MM.1S (cell line): ENCODE results near the gene TLCD3B.

Experiments used
- DNase-seq: peaks from one replicate; pipeline ENCODE4 v3.0.0-alpha.2; 2015
- H2AFZ ChIP-seq: fragments of 300-600 bp; sonication (generic); 2 replicates; pipeline ENCODE4 v1.6.0; 2016; ENCODE audit warnings: antibody characterized with exemption, low read length
- H3F3A ChIP-seq: fragments of 300-600 bp; sonication (generic); 2 replicates; pipeline ENCODE4 v1.6.1; 2016; ENCODE audit warnings: mild to moderate bottlenecking, antibody characterized with exemption, low read length, moderate library complexity, mixed read lengths; ENCODE audit not compliant: insufficient read depth
- H3K27ac ChIP-seq: fragments of 300-600 bp; sonication (generic); 2 replicates; pipeline ENCODE4 v1.5.1; 2016; ENCODE audit warnings: mild to moderate bottlenecking, low read length
- H3K27me3 ChIP-seq: fragments of 300-600 bp; sonication (generic); replicated peaks from 2 replicates; pipeline ENCODE4 v1.6.0; 2016; ENCODE audit warnings: low read length; ENCODE audit not compliant: insufficient read depth
- H3K36me3 ChIP-seq: fragments of 300-600 bp; sonication (generic); replicated peaks from 2 replicates; pipeline ENCODE4 v1.6.1; 2016; ENCODE audit warnings: mild to moderate bottlenecking, low read length, mixed read lengths; ENCODE audit not compliant: insufficient read depth
- H3K4me1 ChIP-seq: fragments of 300-600 bp; sonication (generic); 2 replicates; pipeline ENCODE4 v1.6.1; 2016; ENCODE audit warnings: low read length, mixed read lengths
- H3K4me2 ChIP-seq: fragments of 300-600 bp; sonication (generic); 2 replicates; pipeline ENCODE4 v1.6.0; 2016; ENCODE audit warnings: low read depth, low read length
- H3K4me3 ChIP-seq: fragments of 300-600 bp; sonication (generic); 2 replicates; pipeline ENCODE4 v1.5.1; 2016; ENCODE audit warnings: low read length, mixed read lengths
- H3K79me2 ChIP-seq: fragments of 300-600 bp; sonication (generic); 2 replicates; pipeline ENCODE4 v1.6.1; 2016; ENCODE audit warnings: mixed run types, low read length, mixed read lengths
- H3K9ac ChIP-seq: fragments of 300-600 bp; sonication (generic); 2 replicates; pipeline ENCODE4 v1.6.1; 2016; ENCODE audit warnings: low read length, mixed read lengths
- H3K9me2 ChIP-seq: fragments of 300-600 bp; sonication (generic); replicated peaks from 2 replicates; pipeline ENCODE4 v1.6.1; 2016; ENCODE audit warnings: mild to moderate bottlenecking, low read length, mixed read lengths; ENCODE audit not compliant: insufficient read depth
- H3K9me3 ChIP-seq: fragments of 300-600 bp; sonication (generic); replicated peaks from 2 replicates; pipeline ENCODE4 v1.6.1; 2016; ENCODE audit warnings: mild to moderate bottlenecking, low read length, mixed read lengths; ENCODE audit not compliant: insufficient read depth
- H4K20me1 ChIP-seq: fragments of 300-600 bp; sonication (generic); 2 replicates; pipeline ENCODE4 v1.6.1; 2016; ENCODE audit warnings: mild to moderate bottlenecking, low read length, moderate library complexity, mixed read lengths; ENCODE audit not compliant: insufficient read depth
- CTCF ChIP-seq: fragments of 300-600 bp; sonication (generic); IDR thresholded peaks from 2 replicates; pipeline ENCODE4 v1.5.1; 2016; ENCODE audit warnings: antibody characterized with exemption, low read length, mixed read lengths
- EZH2 ChIP-seq: fragments of 300-600 bp; sonication (generic); optimal IDR thresholded peaks from 2 replicates; pipeline ENCODE3; 2017; ENCODE audit warnings: low read depth, mild to moderate bottlenecking, antibody characterized with exemption, low read length, mixed read lengths
- EZH2phosphoT487 ChIP-seq: fragments of 300-600 bp; sonication (generic); IDR thresholded peaks from 2 replicates; pipeline ENCODE4 v1.6.1; 2018; ENCODE audit warnings: antibody characterized with exemption, low read length

Gene TLCD3B

GRCh38 chr16:30053376-30054015 lies 22.4 kb upstream of the TLCD3B start:
- Histone ChIP-seq H3K9me3 (no peaks in the 10 kb centered on the region), H2AFZ (peak overlapping the region; percentile 94), H3K36me3 (no peaks in the 10 kb centered on the region), H3K9me2 (no peaks in the 10 kb centered on the region), H4K20me1 (no peaks in the 10 kb centered on the region), H3K4me2 (peak overlapping the region; percentile 99), H3K27ac (peak overlapping the region; percentile 28; the same call in 1 of the 2 replicates), H3K4me3 (peak overlapping the region; percentile 93), H3K27me3 (no peaks in the 10 kb centered on the region), H3K79me2 (peaks cover 6% of the 10 kb centered on the region), H3K4me1 (peaks cover 6% of the 10 kb centered on the region), H3K9ac (peak overlapping the region; percentile 85), H3F3A (0 out of 2 replicates have a peak, but pooled peaks cover 3% of the 10 kb centered on the region)
- no peak for DNase-seq
- TF ChIP-seq EZH2, result no peak

- Histone ChIP-seq H3K9me2 (no peaks in the 10 kb centered on the region), H3K4me1 (peaks cover 6% of the 10 kb centered on the region), H3K79me2 (peaks cover 6% of the 10 kb centered on the region), H3K36me3 (no peaks in the 10 kb centered on the region), H3K9ac (peak overlapping the region; percentile 85), H3K27me3 (no peaks in the 10 kb centered on the region), H4K20me1 (no peaks in the 10 kb centered on the region), H3K4me3 (peak overlapping the region; percentile 93), H3K4me2 (peak overlapping the region; percentile 99), H3K27ac (peak overlapping the region; percentile 52; the same call in 1 of the 2 replicates), H2AFZ (peak overlapping the region; percentile 94), H3K9me3 (no peaks in the 10 kb centered on the region), H3F3A (0 out of 2 replicates have a peak, but pooled peaks cover 3% of the 10 kb centered on the region)
- TF ChIP-seq CTCF (no peak), EZH2phosphoT487 (no peak), EZH2 (no peak)
- DNase-seq, result peak; percentile 93
Observed at GRCh38 chr16:30052671-30053372, 21.8 kb upstream of the TLCD3B start.

- Histone ChIP-seq H3K79me2 (peaks cover 6% of the 10 kb centered on the region), H4K20me1 (no peaks in the 10 kb centered on the region), H3K27ac (no peak overlapping the region), H3K36me3 (no peaks in the 10 kb centered on the region), H2AFZ (no peak overlapping the region), H3K9me3 (no peaks in the 10 kb centered on the region), H3K4me1 (peaks cover 6% of the 10 kb centered on the region), H3K9me2 (no peaks in the 10 kb centered on the region), H3K4me3 (no peak overlapping the region), H3K4me2 (no peak overlapping the region), H3F3A (0 out of 2 replicates have a peak, but pooled peaks cover 3% of the 10 kb centered on the region), H3K9ac (no peak overlapping the region), H3K27me3 (no peaks in the 10 kb centered on the region)
- no peak for DNase-seq
- TF ChIP-seq EZH2, result no peak
- no peak for TF ChIP-seq EZH2phosphoT487
- no peak for TF ChIP-seq CTCF
Observed at GRCh38 chr16:30051518-30051917, 20.4 kb upstream of the TLCD3B start.
